GM12878 (cell line): ENCODE data around the gene GNG12. TPM values are rescaled to one million over a fixed set of nuclear protein-coding genes. Genes with fewer than 3 reads are reported as not detected.

Experiments used
- ATAC-seq: fragments of 200-7000 bp; cut with Tn5 transposase; 3 replicates; pipeline ENCODE4 v1.9.1; 2020; ENCODE audit warnings: mild to moderate bottlenecking, moderate library complexity
- BruUV-seq: library from RNA; stranded (reverse); fragments of 400-500 nt; replicated peaks from 2 replicates; lab custom pipeline; 2021; lab: Mats Ljungman, UMichigan
- CTCF ChIA-PET: fragments of 300-600 bp; sonication (Branson Sonifier 250); formaldehyde crosslinking; extraction: SDS; loops from one replicate; lab custom pipeline; 2021; ENCODE audit warnings: inconsistent platforms; lab: Yijun Ruan, JAX
- POLR2A ChIA-PET: fragments of 350-600 bp; formaldehyde crosslinking; extraction: SDS; loops from one replicate; lab custom pipeline; 2021; ENCODE audit warnings: inconsistent platforms; lab: Charles Lee
- RAD21 ChIA-PET: fragments of 300-600 bp; sonication (Branson Sonifier 250); formaldehyde crosslinking; loops from one replicate; lab custom pipeline; 2023; ENCODE audit warnings: antibody characterized with exemption; ENCODE audit not compliant: unreplicated experiment; lab: Charles Lee
- SMC1A ChIA-PET: fragments of 300-600 bp; sonication (Branson Sonifier 250); formaldehyde crosslinking; loops from one replicate; lab custom pipeline; 2023; ENCODE audit not compliant: unreplicated experiment, uncharacterized antibody; lab: Charles Lee
- DNase-seq: peaks from one replicate; pipeline ENCODE4 v3.0.0-alpha.2; 2011; ENCODE audit warnings: low read depth, low spot score
- FAIRE-seq: peaks from 3 replicates; lab custom pipeline; 2011; peaks lifted over from hg19 to GRCh38; lab: Jason Lieb, UNC
- H2AFZ ChIP-seq: 2 replicates; pipeline ENCODE4 v1.6.0; 2011; ENCODE audit warnings: low read depth, low read length, control low read depth; ENCODE audit not compliant: control insufficient read depth
- H3K27ac ChIP-seq: 2 replicates; pipeline ENCODE4 v1.5.1; 2011; ENCODE audit warnings: control low read depth; ENCODE audit not compliant: control insufficient read depth, insufficient read depth
- H3K27me3 ChIP-seq, 2 experiments: replicated peaks in 1 of 2; 2 replicates each; pipeline versions ENCODE4 v1.6.0 to v1.6.1; 2011; ENCODE audit warnings: low read length in 1 of 2; ENCODE audit not compliant: control insufficient read depth in 2 of 2, insufficient read depth in 2 of 2
- H3K36me3 ChIP-seq, 2 experiments: 2 replicates each; pipeline ENCODE4 v1.5.1; 2011; ENCODE audit warnings: low read length in 1 of 2; ENCODE audit not compliant: control insufficient read depth in 2 of 2, insufficient read depth in 2 of 2
- H3K4me1 ChIP-seq: 2 replicates; pipeline ENCODE4 v1.6.1; 2011; ENCODE audit warnings: mild to moderate bottlenecking, low read length, moderate library complexity, mixed read lengths; ENCODE audit not compliant: control insufficient read depth, insufficient read depth
- H3K4me2 ChIP-seq: 2 replicates; pipeline ENCODE4 v1.6.0; 2011; ENCODE audit warnings: control low read depth; ENCODE audit not compliant: control insufficient read depth, insufficient read depth
- H3K4me3 ChIP-seq: fragments of 200-600 bp; sonication (generic); 2 replicates; pipeline ENCODE4 v1.5.1; 2016
- H3K79me2 ChIP-seq: 2 replicates; pipeline ENCODE4 v1.6.0; 2011; ENCODE audit warnings: low read length; ENCODE audit not compliant: control insufficient read depth, insufficient read depth
- H3K9ac ChIP-seq: 2 replicates; pipeline ENCODE4 v1.8.0; 2011; ENCODE audit warnings: low read length, control low read depth, mixed read lengths; ENCODE audit not compliant: control insufficient read depth, insufficient read depth
- H3K9me3 ChIP-seq: replicated peaks from 3 replicates; pipeline ENCODE4 v1.5.1; 2011; ENCODE audit warnings: mild to moderate bottlenecking, low read length; ENCODE audit not compliant: control insufficient read depth, insufficient read depth
- H4K20me1 ChIP-seq: 2 replicates; pipeline ENCODE4 v1.6.0; 2011; ENCODE audit not compliant: control insufficient read depth, insufficient read depth
- BHLHE40 ChIP-seq, 2 experiments: fragments of 450-650 bp in 1 of 2; IDR thresholded peaks; 2 replicates each; pipeline ENCODE4 v1.6.1; 2011 to 2017; ENCODE audit warnings: low read depth in 2 of 2, borderline replicate concordance in 1 of 2, improper control_type of control experiment in 1 of 2, low read length in 1 of 2, mild to moderate bottlenecking in 1 of 2
- DPF2 ChIP-seq: fragments of 450-650 bp; IDR thresholded peaks from 2 replicates; pipeline ENCODE4 v1.6.1; 2017; ENCODE audit warnings: mild to moderate bottlenecking
- HDGF ChIP-seq: fragments of 450-650 bp; IDR thresholded peaks from 2 replicates; pipeline ENCODE4 v1.6.1; 2016; ENCODE audit warnings: antibody characterized with exemption
- MAX ChIP-seq: IDR thresholded peaks from 2 replicates; pipeline ENCODE4 v1.6.1; 2012; ENCODE audit warnings: low read depth, low read length, improper control_type of control experiment
- MTA3 ChIP-seq: IDR thresholded peaks from 2 replicates; pipeline ENCODE4 v1.6.1; 2012; ENCODE audit warnings: low read length, inconsistent platforms, borderline replicate concordance
- RBBP5 ChIP-seq: fragments of 200-600 bp; sonication (generic); conservative IDR thresholded peaks from 2 replicates; pipeline ENCODE4 v1.6.1; 2016
- RUNX3 ChIP-seq: IDR thresholded peaks from 2 replicates; pipeline ENCODE4 v1.6.1; 2012; ENCODE audit warnings: low read length, inconsistent platforms
- SKIL ChIP-seq: fragments of 450-650 bp; IDR thresholded peaks from 2 replicates; pipeline ENCODE4 v1.6.1; 2017; ENCODE audit warnings: mild to moderate bottlenecking, low read depth, inconsistent platforms; ENCODE audit not compliant: poor library complexity, severe bottlenecking
- WRNIP1 ChIP-seq: IDR thresholded peaks from 2 replicates; pipeline ENCODE4 v1.6.1; 2011; ENCODE audit warnings: low read depth, low read length, improper control_type of control experiment, borderline replicate concordance
- ZNF217 ChIP-seq: fragments of 450-650 bp; IDR thresholded peaks from 2 replicates; pipeline ENCODE4 v1.6.1; 2017; ENCODE audit warnings: antibody characterized with exemption, mild to moderate bottlenecking
- WGBS: methylation state at CpG from one replicate; pipeline ENCODE4 v1.1.6; 2016; ENCODE audit warnings: low lambda C conversion rate; ENCODE audit not compliant: insufficient replicate concordance, insufficient coverage; ENCODE audit errors: missing lambda C conversion rate; 5-methylcytosine and 5-hydroxymethylcytosine counted together
- in situ Hi-C: fragments of 300-500 bp; cut with MboI; formaldehyde crosslinking; loops from 9 replicates; pipeline ENCODE4 v1.14.3; 2018; ENCODE audit warnings: mixed read lengths
- intact Hi-C: fragments of 100-400 bp; cut with micrococcal nuclease; formaldehyde crosslinking; loops from one replicate; pipeline ENCODE4 v1.14.2; 2022; ENCODE audit not compliant: unreplicated experiment
- polyA plus RNA-seq, 11 experiments: library from polyadenylated mRNA; depleted of rRNA in 4 of 11; unstranded in 6 of 11; stranded (reverse) in 5 of 11; fragments of >200 nt; fragmentation: Nextera tagmentation in 4 of 11; fragmentation: Illumina TruSeq in 1 of 11; extraction: Ambion mirVana in 4 of 11; extraction: Trizol in 1 of 11; gene quantifications; 1 replicate in 1 of 11; 2 replicates in 10 of 11; pipeline versions ENCODE4 v1.2.1 to v1.2.3, GENCODE V29; 2011 to 2016; ENCODE audit warnings: inconsistent platforms in 2 of 11, missing spikeins in 2 of 11, low read depth in 1 of 11
- total RNA-seq, 4 experiments: library from RNA; depleted of rRNA in 3 of 4; stranded (reverse); fragments of >200 nt in 3 of 4; fragmentation: Illumina TruSeq in 1 of 4; extraction: Trizol in 1 of 4; gene quantifications; 2 replicates each; pipeline versions ENCODE4 v1.2.1 to v1.2.3, GENCODE V29; 2013 to 2021

Gene GNG12
- total and polyA plus RNA-seq, 10 of the 15 experiments (the other 5 are each of a cell fraction or from before 2014, with no cell fraction given): 0.22 to 32.8 (median 0.35) TPM

- H3K4me3 ChIP-seq: no peak overlapping the region
- intact Hi-C loops (no loop called here), in situ Hi-C loops (no loop called here)
- ChIA-PET CTCF (interaction anchor here (0.6 to 3.9 kb wide), 13 partner anchors 10 to 226 kb away, joined by 3 to 36 read pairs (median 5); no protein-coding TSS in a partner anchor), SMC1A (interaction anchor here (0.6 to 12.3 kb wide), 11 partner anchors 8 to 337 kb away, joined by 3 to 389 read pairs (median 4); no protein-coding TSS in a partner anchor), POLR2A (interaction anchor here (0.7 to 3.6 kb wide), 14 partner anchors 10 to 229 kb away, joined by 3 to 19 read pairs (median 4); no protein-coding TSS in a partner anchor), RAD21 (interaction anchor here (0.9 to 9.5 kb wide), 10 partner anchors 14 to 52 kb away, joined by 3 to 87 read pairs (median 15); no protein-coding TSS in a partner anchor)
- DNase-seq: no peak
- H3K79me2 ChIP-seq: no peaks in the 10 kb centered on the region
- FAIRE-seq: no peak
- no peak overlapping the region for H3K27ac ChIP-seq
- H3K9me3 ChIP-seq: no peaks in the 10 kb centered on the region; the same call in 2 of the 3 replicates
- BruUV-seq: no TSS peak
- H3K4me1 ChIP-seq: no peaks in the 10 kb centered on the region
- H3K4me2 ChIP-seq: no peak overlapping the region
- no peaks in the 10 kb centered on the region for H3K36me3 ChIP-seq
- H3K9ac ChIP-seq: no peak overlapping the region
- H3K27me3 ChIP-seq: no peaks in the 10 kb centered on the region
- ATAC-seq: peak; percentile 14; the same call in 2 of the 3 replicates
- no peak overlapping the region for H2AFZ ChIP-seq
- H4K20me1 ChIP-seq: no peaks in the 10 kb centered on the region
- TF ChIP-seq ZNF217 (peak; percentile 61; the same call in 1 of the 2 replicates), MTA3 (no peak), RBBP5 (no peak), HDGF (no peak), DPF2 (peak; percentile 72; the same call in 1 of the 2 replicates), RUNX3 (no peak), BHLHE40 (IDR thresholded peaks at IDR 0.05; ENCODE audit: borderline replicate concordance in 1 of 2, low read depth in 2 of 2, low read length in 1 of 2) (no peak), SKIL (no peak), WRNIP1 (no peak), MAX (no peak)
- 29% methylated on average over 4 of the region's 4 CpGs for WGBS
Observed at GRCh38 chr1:67785847-67786753, 47.2 kb downstream of the GNG12 start.
